ENCODE data around the gene FAIM2. TPM values are rescaled to one million over a fixed set of nuclear protein-coding genes. Genes with fewer than 3 reads are reported as not detected.

Gene FAIM2
- polyA plus RNA-seq, 1 donor: 3.5 TPM

- no peak for DNase-seq
These were observed 6.4 kb downstream of the FAIM2 start for GRCh38 chr12:49897276-49897675.

DNA sequence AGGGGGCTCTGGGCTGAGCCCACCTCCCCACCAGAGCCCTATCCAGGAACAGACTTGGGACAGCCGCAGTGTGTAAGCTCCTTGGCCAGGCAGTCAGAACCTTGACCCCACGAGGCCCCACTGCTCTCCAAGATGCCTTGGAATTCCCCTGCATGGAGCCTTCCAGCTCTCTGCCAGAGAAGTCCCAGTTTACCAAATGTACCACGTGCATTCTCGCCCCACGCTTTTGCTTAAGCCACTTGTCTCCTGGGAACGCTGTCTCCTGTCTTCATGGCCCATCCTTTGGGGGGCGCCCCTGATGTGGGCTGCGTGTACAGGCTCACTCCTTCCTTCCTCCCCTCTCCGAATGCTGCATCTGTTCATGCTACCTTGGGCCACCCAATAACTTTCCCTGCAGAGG lies 7.9 kb downstream of the FAIM2 start:
- DNase-seq: no peak

- DNase-seq: no peak
These were observed 8.9 kb downstream of the FAIM2 start for GRCh38 chr12:49894751-49895148.

- no peak for DNase-seq
These were observed 9.6 kb downstream of the FAIM2 start for GRCh38 chr12:49893753-49894750.

DNA sequence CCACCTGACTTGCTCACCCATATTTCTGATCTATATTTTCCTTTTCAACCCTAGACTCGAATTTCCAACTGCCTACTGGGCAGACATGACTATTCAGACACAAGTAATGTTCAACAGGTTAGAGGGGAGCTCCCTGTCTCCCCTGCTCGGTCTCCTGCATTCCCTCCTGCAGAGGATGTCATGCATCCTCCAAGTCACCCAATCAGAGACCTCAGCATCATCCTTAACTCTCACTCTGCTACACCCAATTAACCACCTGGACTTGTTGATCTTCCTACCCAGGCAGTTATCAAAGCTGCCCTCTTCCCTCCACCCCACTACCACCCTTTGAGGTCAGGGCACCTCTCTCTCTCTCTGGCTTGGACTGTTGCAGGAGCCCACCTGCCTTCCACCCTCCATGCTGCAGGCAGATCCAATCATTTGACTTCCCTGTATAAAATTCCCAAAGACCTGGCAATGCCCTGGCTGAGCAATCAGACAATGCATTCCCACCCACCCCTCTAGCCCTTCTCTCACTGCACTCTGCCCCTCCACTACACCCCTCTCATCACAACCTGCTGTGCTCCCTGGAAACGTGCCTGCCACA lies 10.9 kb downstream of the FAIM2 start:
- no peak for DNase-seq

- no peak for DNase-seq
These were observed 11.5 kb downstream of the FAIM2 start for GRCh38 chr12:49892084-49892731.

DNA sequence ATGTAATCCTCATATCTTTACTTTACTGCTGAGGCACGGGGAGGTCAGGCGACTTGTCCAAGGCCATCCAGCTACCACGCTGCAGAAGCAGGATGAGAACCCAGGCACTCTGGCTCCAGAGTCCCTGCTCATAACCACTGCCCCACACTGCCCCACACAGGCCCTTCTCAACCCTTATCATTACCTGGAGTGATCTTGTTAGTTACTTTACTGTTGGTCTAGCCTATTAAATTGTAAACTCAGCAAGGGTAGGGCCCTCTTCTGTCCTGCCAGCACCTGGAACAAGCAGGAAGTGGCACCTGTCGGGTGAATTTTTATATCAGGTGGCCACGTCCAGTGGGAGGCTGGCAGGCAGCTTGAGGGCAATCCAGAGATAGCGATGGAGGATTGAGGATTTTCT lies 12.2 kb downstream of the FAIM2 start:
- no peak for DNase-seq

DNA sequence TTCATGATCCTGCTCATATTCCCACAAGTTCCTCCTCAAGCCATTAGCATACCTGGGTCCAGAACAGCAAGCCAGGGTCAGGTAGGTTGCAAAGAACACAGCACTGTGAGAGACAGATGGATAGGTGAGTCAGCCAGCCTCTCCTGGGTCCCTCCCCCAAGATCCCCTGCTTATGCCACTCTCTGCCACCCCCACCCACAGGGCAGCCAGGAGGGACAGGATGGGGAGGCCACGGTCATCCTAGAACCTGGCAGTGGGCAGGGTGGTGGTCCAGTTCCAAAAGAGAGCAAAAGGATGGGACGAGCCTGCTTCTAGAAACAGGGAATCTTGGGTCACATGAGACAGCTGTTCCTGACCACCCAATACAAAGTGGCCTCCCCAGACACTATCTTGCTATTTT lies 12.7 kb downstream of the FAIM2 start:
- no peak for DNase-seq

DNA sequence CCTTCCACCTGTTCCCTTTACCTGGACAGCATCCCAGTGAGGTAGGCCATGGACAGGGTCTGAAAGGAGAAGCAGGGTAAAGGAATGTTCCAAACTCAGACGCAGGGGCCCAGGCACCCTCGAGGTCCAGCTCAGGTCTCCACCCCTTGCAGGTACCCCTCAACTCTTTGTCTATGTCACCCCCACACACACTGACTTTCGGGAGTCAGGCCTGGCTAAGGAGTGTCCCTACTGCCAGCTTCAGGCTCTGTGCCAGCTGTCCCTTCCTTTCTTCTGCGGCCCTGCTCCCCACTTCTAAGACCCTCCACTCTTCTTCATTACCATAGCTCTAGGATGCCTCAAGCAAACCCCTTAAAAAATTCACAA lies 13.6 kb downstream of the FAIM2 start:
- no peak for DNase-seq

- no peak for DNase-seq
These were observed 14.2 kb downstream of the FAIM2 start for GRCh38 chr12:49889361-49890095.

GRCh38 chr12:49888461-49889151 lies 15.1 kb downstream of the FAIM2 start:
- DNase-seq: no peak

DNA sequence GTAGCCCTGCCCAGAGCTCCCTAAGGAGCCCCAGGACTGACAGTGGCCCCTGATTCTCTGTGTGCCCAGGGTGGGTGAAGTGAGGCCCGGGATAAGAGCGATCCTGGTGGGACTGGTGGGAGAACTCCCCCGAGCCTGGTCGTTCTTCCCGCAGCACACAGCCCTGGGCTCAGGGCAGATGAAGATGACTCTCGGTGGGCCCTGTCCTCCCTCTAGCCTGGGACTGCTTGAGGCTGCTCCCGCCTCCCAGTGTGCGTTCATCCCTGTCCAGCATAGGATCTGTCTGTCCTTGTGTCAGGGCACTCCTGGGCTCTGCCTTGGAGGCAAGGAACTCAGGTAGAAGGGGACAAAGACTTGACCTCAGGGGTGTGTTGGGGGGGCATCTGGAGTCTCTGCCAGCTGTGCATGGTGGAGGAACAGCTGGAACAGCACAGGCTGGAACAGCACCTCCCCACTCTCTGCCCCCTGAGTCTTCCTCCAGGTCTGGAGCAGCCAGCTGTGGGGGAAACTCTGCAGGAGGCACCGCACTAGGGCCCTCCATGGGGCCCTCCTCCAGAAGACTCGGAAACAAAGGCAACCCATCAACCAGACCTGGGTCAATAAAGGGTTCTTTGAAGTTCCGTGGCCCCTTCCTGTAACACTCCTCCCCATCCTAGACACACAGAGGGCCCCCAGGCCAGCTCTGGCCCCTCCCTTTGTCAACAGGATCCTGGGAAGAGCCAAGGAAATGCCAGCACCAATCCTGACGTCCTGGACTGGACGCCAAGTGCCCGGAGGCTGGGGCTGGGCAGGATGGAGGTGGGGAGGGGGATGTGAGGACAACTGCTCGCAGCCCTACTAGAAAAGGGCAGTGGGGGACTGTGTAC lies 15.9 kb downstream of the FAIM2 start:
- no peak for DNase-seq

GRCh38 chr12:49887091-49887490 lies 16.6 kb downstream of the FAIM2 start:
- DNase-seq: no peak

DNA sequence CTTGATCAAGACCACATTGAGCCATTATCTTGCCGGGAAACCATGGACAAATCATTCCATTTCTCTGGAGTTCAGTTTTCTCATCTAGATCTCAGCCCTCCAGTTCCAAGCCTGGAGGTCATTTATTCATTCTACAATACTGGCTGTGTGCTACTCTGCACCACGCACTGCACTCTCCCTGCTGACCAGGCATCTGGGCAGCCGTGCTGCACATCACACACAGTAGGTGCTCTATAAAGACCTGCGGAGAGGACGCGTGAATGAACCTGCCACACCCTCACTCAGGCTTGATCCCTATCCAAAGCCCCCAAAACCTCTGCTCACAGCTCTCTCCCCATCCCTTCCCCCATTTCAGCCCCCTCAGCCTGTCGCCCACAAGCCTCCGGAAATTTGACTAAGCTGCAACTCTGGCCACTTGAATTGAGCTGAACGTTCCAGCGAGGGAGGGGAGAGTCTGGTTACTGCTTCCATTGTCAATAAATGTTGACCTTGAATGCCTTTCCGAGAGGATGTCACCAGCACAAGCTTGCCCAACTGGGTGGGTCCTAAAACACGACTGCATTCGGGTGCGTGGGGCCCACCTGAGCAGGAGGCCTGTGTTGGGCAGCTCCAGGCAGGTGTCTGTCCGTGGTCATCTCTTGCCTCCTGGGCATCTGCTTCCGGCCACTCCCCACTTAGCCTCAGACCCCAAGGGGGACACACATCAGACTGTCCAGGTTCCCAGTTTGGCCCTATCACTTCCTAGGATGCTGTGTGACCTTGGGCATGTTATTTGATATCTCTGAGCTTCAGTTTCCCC lies 17.8 kb downstream of the FAIM2 start:
- no peak for DNase-seq

DNA sequence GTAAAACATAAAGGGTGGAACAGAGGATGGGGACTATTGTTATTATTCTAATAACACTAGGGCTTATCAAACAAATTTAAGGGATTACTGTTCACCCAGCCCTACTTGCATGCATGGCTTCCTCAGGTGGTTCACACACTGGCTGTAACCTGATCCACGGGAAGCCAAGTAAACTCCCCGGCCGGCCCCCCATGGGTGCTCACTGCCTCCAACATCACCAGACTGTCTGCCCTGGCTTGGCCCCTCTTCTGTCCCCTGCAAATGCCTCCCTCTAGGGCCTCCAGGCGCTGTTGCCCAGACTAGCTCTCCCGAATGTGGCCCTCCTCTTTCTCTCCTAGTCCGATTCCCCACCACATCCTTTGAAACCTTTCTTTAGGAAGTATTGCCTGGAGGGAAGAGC lies 18.6 kb downstream of the FAIM2 start:
- no peak for DNase-seq

DNA sequence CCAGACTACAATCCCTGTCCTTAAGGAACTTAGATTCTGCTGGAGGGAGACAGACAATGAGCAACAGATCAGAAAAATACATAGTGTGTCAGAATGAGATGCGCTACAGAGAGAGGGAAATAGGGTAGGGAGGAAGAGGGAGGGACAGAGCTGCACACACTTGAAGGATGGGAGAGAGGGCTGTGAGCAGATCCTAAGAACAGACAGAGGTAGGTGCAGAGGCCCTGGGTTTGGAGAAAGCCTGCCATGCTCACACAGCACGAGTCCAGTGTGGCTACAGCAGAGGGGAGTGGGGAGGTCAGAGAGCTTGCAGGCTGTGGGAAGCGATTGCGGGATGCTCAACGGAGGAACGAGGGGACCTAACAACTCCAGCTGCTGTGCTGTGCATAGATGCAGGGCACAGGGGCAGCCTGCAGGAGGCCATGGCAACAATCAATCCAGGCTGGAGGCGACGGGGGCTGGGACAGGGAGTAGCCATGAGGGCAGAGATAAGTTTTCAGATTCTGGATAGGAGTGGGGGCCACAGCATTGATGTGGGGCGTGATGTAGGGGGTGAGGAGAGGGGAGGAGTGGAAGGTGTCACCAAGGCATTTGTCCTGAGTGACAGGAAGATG lies 20.7 kb downstream of the FAIM2 start:
- DNase-seq: no peak

DNA sequence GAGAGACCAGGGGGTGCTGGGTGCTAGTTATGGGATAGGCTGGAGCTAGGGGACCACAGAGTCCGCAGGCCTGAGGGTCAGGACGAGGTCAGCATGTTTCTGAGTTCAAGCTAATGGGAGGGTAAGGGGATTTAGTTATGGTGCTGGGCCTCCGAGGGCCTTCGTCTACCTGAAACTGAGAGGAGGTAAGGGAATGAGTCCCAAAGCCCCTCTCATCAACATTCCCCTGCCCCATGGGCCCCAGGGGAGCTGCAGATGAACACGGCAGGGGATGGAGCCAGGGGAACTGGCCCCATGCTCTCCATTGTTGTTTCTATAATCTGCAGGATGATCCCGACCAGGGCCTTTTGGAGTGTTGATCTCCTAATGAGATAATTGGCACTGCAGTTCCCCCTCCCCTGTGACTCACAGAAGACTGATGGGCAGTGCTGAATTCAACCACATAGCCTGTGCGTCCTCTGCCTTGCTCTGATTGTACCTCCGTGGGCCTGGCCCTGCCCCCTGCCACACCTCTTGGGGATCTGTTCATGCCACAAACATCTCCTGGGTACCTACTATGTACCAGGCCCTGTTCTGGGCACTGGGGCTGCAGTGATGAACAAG lies 21.4 kb downstream of the FAIM2 start:
- no peak for DNase-seq

GRCh38 chr12:49881415-49882247 lies 22.1 kb downstream of the FAIM2 start:
- DNase-seq: no peak
